Type B pancreatic cell (in vitro differentiated cells): ENCODE results near the gene CYP27B1. TPM values are rescaled to one million over a fixed set of nuclear protein-coding genes. Genes with fewer than 3 reads are reported as not detected.

Experiments
- DNase-seq: peaks from one replicate; pipeline ENCODE4 v3.0.0; 2021; ENCODE audit warnings: mixed read lengths; ENCODE audit not compliant: unreplicated experiment; ENCODE audit errors: extremely low spot score
- H3K27ac Mint-ChIP-seq: 2 replicates; pipeline ENCODE4 v1.8.0; 2021; ENCODE audit warnings: mild to moderate bottlenecking, mixed read lengths
- H3K27me3 Mint-ChIP-seq: 2 replicates; pipeline ENCODE4 v1.8.0; 2021; ENCODE audit warnings: mixed read lengths
- H3K36me3 Mint-ChIP-seq: 2 replicates; pipeline ENCODE4 v1.8.0; 2021; ENCODE audit warnings: mixed read lengths
- H3K4me1 Mint-ChIP-seq: one replicate; pipeline ENCODE4 v1.8.0; 2021; ENCODE audit warnings: mixed read lengths; ENCODE audit not compliant: unreplicated experiment
- H3K4me3 Mint-ChIP-seq: 2 replicates; pipeline ENCODE4 v1.8.0; 2021; ENCODE audit warnings: mild to moderate bottlenecking, mixed read lengths
- H3K9me3 Mint-ChIP-seq: 2 replicates; pipeline ENCODE4 v1.8.0; 2021; ENCODE audit warnings: mixed read lengths
- total RNA-seq: library from RNA; stranded (reverse); gene quantifications from 2 replicates; pipeline ENCODE4 v1.2.1, GENCODE V29; 2021; ENCODE audit warnings: low replicate concordance
- TF ChIP-seq, protein P1 (sequence below): fragments of 200-600 bp; sonication (generic); conservative IDR thresholded peaks from 2 replicates; pipeline ENCODE4 v1.5.0; 2021; ENCODE audit warnings: antibody characterized with exemption, mild to moderate bottlenecking

Gene CYP27B1
- total RNA-seq, 1 donor from 2014 or later, result 2.2 TPM

DNA sequence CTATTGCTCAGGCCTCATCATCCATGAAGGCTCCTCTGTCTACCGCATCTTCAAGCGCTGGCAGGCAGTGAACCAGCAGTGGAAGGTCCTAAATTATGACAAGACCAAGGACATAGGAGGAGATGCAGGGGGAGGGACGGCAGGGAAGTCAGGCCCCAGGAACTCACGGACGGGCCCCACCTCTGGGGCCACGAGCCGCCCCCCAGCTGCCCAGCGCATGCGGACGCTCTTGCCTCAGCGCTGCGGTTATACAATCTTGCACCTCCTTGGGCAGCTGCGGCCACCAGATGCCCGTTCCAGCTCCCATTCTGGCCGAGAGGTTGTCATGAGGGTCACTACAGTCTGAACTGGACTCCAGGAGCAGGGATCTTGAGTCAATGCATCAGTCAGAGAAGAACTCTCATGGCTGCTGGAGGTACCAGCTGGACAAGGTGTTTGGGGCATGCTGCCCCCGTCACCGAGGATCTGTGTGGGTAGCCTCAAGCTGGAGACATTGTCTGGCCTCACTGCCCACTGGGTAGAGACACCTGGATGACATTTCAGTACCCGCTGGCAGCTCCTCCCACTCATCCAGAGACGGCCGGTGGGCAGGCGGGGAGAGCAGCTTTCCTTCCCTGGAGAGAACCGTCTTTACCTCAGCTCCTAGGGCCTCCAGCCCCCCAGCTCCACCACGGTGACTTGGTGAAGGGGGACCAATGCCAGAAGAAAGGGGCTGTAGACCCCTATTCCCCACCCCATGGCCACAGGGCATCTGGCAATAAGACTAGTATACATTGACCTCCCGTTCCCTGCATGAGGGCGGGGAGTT, 8.1 kb downstream of the CYP27B1 start:
- TF ChIP-seq, protein P1, sequence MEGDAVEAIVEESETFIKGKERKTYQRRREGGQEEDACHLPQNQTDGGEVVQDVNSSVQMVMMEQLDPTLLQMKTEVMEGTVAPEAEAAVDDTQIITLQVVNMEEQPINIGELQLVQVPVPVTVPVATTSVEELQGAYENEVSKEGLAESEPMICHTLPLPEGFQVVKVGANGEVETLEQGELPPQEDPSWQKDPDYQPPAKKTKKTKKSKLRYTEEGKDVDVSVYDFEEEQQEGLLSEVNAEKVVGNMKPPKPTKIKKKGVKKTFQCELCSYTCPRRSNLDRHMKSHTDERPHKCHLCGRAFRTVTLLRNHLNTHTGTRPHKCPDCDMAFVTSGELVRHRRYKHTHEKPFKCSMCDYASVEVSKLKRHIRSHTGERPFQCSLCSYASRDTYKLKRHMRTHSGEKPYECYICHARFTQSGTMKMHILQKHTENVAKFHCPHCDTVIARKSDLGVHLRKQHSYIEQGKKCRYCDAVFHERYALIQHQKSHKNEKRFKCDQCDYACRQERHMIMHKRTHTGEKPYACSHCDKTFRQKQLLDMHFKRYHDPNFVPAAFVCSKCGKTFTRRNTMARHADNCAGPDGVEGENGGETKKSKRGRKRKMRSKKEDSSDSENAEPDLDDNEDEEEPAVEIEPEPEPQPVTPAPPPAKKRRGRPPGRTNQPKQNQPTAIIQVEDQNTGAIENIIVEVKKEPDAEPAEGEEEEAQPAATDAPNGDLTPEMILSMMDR, result no peak
- DNase-seq, result no peak
- Mint-ChIP-seq H3K4me1 (peaks cover 18% of the 10 kb centered on the region), H3K27me3 (peaks cover 72% of the 10 kb centered on the region), H3K4me3 (peak overlapping the region; percentile 58), H3K36me3 (peaks cover 12% of the 10 kb centered on the region), H3K27ac (no peak overlapping the region), H3K9me3 (no peaks in the 10 kb centered on the region)

GRCh38 chr12:57757771-57758170, 9.1 kb downstream of the CYP27B1 start:
- H3K27ac Mint-ChIP-seq, result no peak overlapping the region
- TF ChIP-seq, protein P1, result no peak
- H3K27me3 Mint-ChIP-seq, result peaks cover 69% of the 10 kb centered on the region
- peaks cover 8% of the 10 kb centered on the region for H3K36me3 Mint-ChIP-seq
- no peak for DNase-seq
- H3K4me1 Mint-ChIP-seq, result peaks cover 26% of the 10 kb centered on the region
- no peaks in the 10 kb centered on the region for H3K9me3 Mint-ChIP-seq
- H3K4me3 Mint-ChIP-seq, result no peak overlapping the region

GRCh38 chr12:57756406-57757341, 10.2 kb downstream of the CYP27B1 start:
- Mint-ChIP-seq H3K4me3 (peak overlapping the region; percentile 89), H3K9me3 (no peaks in the 10 kb centered on the region), H3K4me1 (peaks cover 34% of the 10 kb centered on the region), H3K27me3 (peaks cover 64% of the 10 kb centered on the region), H3K27ac (peak overlapping the region; percentile 90), H3K36me3 (peaks cover 12% of the 10 kb centered on the region)
- no peak for DNase-seq
- TF ChIP-seq, protein P1, result peak; percentile 83

- peak overlapping the region; percentile 90 for H3K27ac Mint-ChIP-seq
- H3K4me3 Mint-ChIP-seq, result peak overlapping the region; percentile 89
- TF ChIP-seq, protein P1, result no peak
- peaks cover 43% of the 10 kb centered on the region for H3K4me1 Mint-ChIP-seq
- H3K36me3 Mint-ChIP-seq, result peaks cover 19% of the 10 kb centered on the region
- DNase-seq, result no peak
- H3K9me3 Mint-ChIP-seq, result no peaks in the 10 kb centered on the region
- peaks cover 56% of the 10 kb centered on the region for H3K27me3 Mint-ChIP-seq
These were observed 11.2 kb downstream of the CYP27B1 start for GRCh38 chr12:57755454-57756372.

DNA sequence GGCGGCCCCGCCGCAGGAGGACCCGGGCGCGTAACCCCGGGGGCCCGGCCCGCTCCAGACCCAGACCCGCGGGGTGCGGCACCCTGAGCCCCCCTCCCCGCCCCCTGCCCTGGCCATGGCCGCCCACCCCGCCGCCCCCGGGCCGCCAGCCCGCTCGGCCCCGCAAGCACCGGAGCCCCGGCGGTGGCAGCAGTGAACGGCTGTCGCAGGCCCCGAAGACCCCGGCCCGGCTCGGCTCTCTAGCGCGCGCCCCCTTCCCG, 11.8 kb downstream of the CYP27B1 start:
- Mint-ChIP-seq H3K36me3 (peaks cover 24% of the 10 kb centered on the region), H3K27me3 (peaks cover 50% of the 10 kb centered on the region), H3K4me3 (no peak overlapping the region), H3K27ac (no peak overlapping the region), H3K4me1 (peaks cover 48% of the 10 kb centered on the region), H3K9me3 (no peaks in the 10 kb centered on the region)
- TF ChIP-seq, protein P1, result no peak
- no peak for DNase-seq
